GM23248 (cell line): ENCODE results near the gene TMEM131.

Experiments used
- EZH2 ChIP-seq: fragments of 200-600 bp; sonication (generic); IDR thresholded peaks from 2 replicates; pipeline ENCODE4 v1.6.1; 2018; ENCODE audit warnings: antibody characterized with exemption, mild to moderate bottlenecking; ENCODE audit not compliant: insufficient read depth, poor library complexity, severe bottlenecking
- EZH2phosphoT487 ChIP-seq: fragments of 200-600 bp; sonication (generic); IDR thresholded peaks from 2 replicates; pipeline ENCODE4 v1.6.1; 2018; ENCODE audit warnings: antibody characterized with exemption, moderate library complexity, mild to moderate bottlenecking, low read depth; ENCODE audit not compliant: insufficient read depth

DNA sequence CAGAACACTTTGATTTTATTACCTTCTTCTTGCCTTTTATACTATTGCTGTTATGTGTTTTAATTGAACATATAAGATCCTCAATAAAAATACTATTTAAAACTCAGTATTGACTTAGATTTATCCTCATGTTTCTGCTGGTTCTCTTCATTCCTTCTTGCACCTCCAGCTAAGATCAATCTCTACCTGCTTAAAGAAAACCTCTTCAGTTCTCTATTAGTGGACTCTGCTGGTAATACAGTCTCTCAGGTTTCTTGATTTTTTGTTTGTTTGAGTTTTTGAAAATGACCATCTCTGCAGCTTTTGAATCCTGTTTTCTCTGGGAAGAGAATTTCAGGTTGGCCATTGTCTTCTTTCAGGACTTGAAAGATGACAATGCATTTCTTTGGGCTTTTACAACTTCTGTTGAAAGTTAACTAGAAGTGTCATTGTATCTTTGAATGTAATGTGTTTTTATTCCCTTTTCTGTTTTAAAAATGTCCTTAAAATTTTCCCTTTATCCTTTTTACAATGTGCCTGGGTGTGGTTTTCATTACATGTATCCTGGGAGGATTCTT, 29.8 kb upstream of the TMEM131 start:
- TF ChIP-seq EZH2 = no peak
- TF ChIP-seq EZH2phosphoT487 = no peak
